K562 (cell line): ENCODE data around the gene MACROD2. TPM values are rescaled to one million over a fixed set of nuclear protein-coding genes. Genes with fewer than 3 reads are reported as not detected.

Source experiments
- EP400 ChIP-seq: fragments of 450-650 bp; IDR thresholded peaks from 2 replicates; pipeline ENCODE4 v1.6.1; 2017; ENCODE audit warnings: antibody characterized with exemption, mild to moderate bottlenecking, moderate library complexity
- ERF ChIP-seq: fragments of 450-650 bp; formaldehyde crosslinking; IDR thresholded peaks from 2 replicates; pipeline ENCODE4 v1.4.0; 2020; ENCODE audit warnings: mild to moderate bottlenecking, mixed read lengths
- ETV1 ChIP-seq: fragments of 450-650 bp; conservative IDR thresholded peaks from 2 replicates; pipeline ENCODE4 v1.6.1; 2016; ENCODE audit warnings: missing genetic modification characterization, control low read depth, low read depth, missing compliant biosample characterization
- KDM1A ChIP-seq, 2 experiments: fragments of 450-650 bp; IDR thresholded peaks; 2 replicates each; pipeline ENCODE4 v1.6.1; 2016; ENCODE audit warnings: mild to moderate bottlenecking in 2 of 2
- NFXL1 ChIP-seq: fragments of 450-650 bp; formaldehyde crosslinking; IDR thresholded peaks from 2 replicates; pipeline ENCODE4 v1.4.0; 2021; ENCODE audit warnings: mild to moderate bottlenecking
- SOX6 ChIP-seq: fragments of 450-650 bp; IDR thresholded peaks from 2 replicates; pipeline ENCODE4 v1.6.1; 2014; ENCODE audit warnings: mild to moderate bottlenecking
- STAT5A ChIP-seq: IDR thresholded peaks from 2 replicates; pipeline ENCODE4 v1.6.1; 2012; ENCODE audit warnings: low read length, inconsistent platforms, borderline replicate concordance
- TEAD4 ChIP-seq, 2 experiments: sonication (generic) in 1 of 2; formaldehyde crosslinking in 1 of 2; IDR thresholded peaks; 2 replicates each; pipeline versions ENCODE4 v1.6.1 to v1.8.0; 2012 to 2022; ENCODE audit warnings: borderline replicate concordance in 1 of 2, inconsistent platforms in 1 of 2, low read length in 1 of 2, mild to moderate bottlenecking in 1 of 2, missing genetic modification reagents in 1 of 2
- ZNF347 ChIP-seq: fragments of 450-650 bp; formaldehyde crosslinking; IDR thresholded peaks from 2 replicates; pipeline ENCODE4 v1.4.0; 2020; ENCODE audit warnings: low read depth, mild to moderate bottlenecking, moderate library complexity
- ZNF354B ChIP-seq: fragments of 250-450 bp; sonication (Bioruptor Pico); IDR thresholded peaks from 2 replicates; pipeline ENCODE4 v1.4.0; 2020
- ZNF778 ChIP-seq: fragments of 450-650 bp; formaldehyde crosslinking; IDR thresholded peaks from 2 replicates; pipeline ENCODE4 v1.4.0; 2020; ENCODE audit warnings: mild to moderate bottlenecking, moderate library complexity
- polyA plus RNA-seq, 8 experiments: library from polyadenylated mRNA; depleted of rRNA in 4 of 8; stranded (reverse) in 5 of 8; unstranded in 3 of 8; fragments of >200 nt; fragmentation: Nextera tagmentation in 2 of 8; fragmentation: Illumina TruSeq in 1 of 8; extraction: Ambion mirVana in 2 of 8; extraction: Trizol in 1 of 8; gene quantifications; 2 replicates each; pipeline versions ENCODE4 v1.2.1 to v1.2.3, GENCODE V29; 2011 to 2014; ENCODE audit warnings: inconsistent platforms in 1 of 8, missing spikeins in 1 of 8
- total RNA-seq, 7 experiments: library from RNA; depleted of rRNA in 6 of 7; stranded (reverse); fragments of >200 nt in 6 of 7; fragmentation: Illumina TruSeq in 2 of 7; extraction: Trizol in 2 of 7; gene quantifications; 2 replicates each; pipeline versions ENCODE4 v1.2.1 to v1.2.3, GENCODE V29; 2011 to 2021; ENCODE audit warnings: low replicate concordance in 1 of 7
- TF ChIP-seq, protein P1 (sequence below): fragments of 150-350 bp; conservative IDR thresholded peaks from 2 replicates; pipeline ENCODE4 v1.6.1; 2014; ENCODE audit warnings: low read length
- TF ChIP-seq, protein P2 (sequence below): fragments of 450-650 bp; formaldehyde crosslinking; IDR thresholded peaks from 2 replicates; pipeline ENCODE4 v1.4.0; 2020; ENCODE audit warnings: mild to moderate bottlenecking, moderate library complexity
- TF ChIP-seq, protein P3 (sequence below): fragments of 450-650 bp; IDR thresholded peaks from 2 replicates; pipeline ENCODE4 v1.6.1; 2014; ENCODE audit warnings: low read depth, mild to moderate bottlenecking, moderate library complexity, borderline replicate concordance

Gene MACROD2
- total and polyA plus RNA-seq, 9 of the 15 experiments (the other 6 are each of a cell fraction or from before 2014, with no cell fraction given) = not detected

DNA sequence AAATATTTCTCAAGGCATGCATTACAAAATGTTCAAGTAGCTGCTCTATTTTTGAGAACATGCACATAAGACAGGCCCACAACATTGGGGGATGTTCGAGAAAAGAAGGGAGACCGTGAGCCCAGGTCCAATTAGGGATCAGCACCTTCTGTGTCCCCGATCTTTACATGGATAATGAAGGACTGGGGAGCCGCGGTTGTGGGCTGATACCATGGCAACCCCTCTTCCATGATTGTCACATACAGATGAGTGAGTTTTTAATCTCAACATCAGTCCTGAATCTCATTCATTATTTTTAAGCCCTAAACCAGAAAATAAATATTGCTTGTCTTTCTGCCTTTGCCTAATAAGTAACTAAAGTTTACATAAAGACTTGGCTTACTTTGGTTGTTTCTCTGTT lies 1642.2 kb downstream of the MACROD2 start (continued):
- TF ChIP-seq, protein P1, sequence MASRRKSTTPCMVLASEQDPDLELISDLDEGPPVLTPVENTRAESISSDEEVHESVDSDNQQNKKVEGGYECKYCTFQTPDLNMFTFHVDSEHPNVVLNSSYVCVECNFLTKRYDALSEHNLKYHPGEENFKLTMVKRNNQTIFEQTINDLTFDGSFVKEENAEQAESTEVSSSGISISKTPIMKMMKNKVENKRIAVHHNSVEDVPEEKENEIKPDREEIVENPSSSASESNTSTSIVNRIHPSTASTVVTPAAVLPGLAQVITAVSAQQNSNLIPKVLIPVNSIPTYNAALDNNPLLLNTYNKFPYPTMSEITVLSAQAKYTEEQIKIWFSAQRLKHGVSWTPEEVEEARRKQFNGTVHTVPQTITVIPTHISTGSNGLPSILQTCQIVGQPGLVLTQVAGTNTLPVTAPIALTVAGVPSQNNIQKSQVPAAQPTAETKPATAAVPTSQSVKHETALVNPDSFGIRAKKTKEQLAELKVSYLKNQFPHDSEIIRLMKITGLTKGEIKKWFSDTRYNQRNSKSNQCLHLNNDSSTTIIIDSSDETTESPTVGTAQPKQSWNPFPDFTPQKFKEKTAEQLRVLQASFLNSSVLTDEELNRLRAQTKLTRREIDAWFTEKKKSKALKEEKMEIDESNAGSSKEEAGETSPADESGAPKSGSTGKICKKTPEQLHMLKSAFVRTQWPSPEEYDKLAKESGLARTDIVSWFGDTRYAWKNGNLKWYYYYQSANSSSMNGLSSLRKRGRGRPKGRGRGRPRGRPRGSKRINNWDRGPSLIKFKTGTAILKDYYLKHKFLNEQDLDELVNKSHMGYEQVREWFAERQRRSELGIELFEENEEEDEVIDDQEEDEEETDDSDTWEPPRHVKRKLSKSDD = no peak
- no peak for TF ChIP-seq STAT5A
- TF ChIP-seq, protein P2, sequence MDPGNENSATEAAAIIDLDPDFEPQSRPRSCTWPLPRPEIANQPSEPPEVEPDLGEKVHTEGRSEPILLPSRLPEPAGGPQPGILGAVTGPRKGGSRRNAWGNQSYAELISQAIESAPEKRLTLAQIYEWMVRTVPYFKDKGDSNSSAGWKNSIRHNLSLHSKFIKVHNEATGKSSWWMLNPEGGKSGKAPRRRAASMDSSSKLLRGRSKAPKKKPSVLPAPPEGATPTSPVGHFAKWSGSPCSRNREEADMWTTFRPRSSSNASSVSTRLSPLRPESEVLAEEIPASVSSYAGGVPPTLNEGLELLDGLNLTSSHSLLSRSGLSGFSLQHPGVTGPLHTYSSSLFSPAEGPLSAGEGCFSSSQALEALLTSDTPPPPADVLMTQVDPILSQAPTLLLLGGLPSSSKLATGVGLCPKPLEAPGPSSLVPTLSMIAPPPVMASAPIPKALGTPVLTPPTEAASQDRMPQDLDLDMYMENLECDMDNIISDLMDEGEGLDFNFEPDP (CRISPR knock-in tag) = no peak
- TF ChIP-seq ZNF778 (CRISPR knock-in tag) = no peak
- TF ChIP-seq, protein P3, sequence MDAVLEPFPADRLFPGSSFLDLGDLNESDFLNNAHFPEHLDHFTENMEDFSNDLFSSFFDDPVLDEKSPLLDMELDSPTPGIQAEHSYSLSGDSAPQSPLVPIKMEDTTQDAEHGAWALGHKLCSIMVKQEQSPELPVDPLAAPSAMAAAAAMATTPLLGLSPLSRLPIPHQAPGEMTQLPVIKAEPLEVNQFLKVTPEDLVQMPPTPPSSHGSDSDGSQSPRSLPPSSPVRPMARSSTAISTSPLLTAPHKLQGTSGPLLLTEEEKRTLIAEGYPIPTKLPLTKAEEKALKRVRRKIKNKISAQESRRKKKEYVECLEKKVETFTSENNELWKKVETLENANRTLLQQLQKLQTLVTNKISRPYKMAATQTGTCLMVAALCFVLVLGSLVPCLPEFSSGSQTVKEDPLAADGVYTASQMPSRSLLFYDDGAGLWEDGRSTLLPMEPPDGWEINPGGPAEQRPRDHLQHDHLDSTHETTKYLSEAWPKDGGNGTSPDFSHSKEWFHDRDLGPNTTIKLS = no peak
- TF ChIP-seq ETV1 (tag) = no peak
- TF ChIP-seq NFXL1 = no peak
- TF ChIP-seq ERF (CRISPR knock-in tag) = no peak
- TF ChIP-seq EP400 = no peak
- TF ChIP-seq ZNF354B (CRISPR knock-in tag) = no peak
- TF ChIP-seq TEAD4 (IDR thresholded peaks at IDR 0.05; ENCODE audit: low read length) = no peak
- no peak for TF ChIP-seq TEAD4 (CRISPR knock-in tag; IDR thresholded peaks at IDR 0.05; ENCODE audit: borderline replicate concordance)
- TF ChIP-seq SOX6 = no peak
- TF ChIP-seq ZNF347 (CRISPR knock-in tag) = no peak
- TF ChIP-seq KDM1A (IDR thresholded peaks at IDR 0.05) = no peak
